ENCODE measurements around the gene RASA2. TPM values are rescaled to one million over a fixed set of nuclear protein-coding genes. Genes with fewer than 3 reads are reported as not detected.
A peak's percentile ranks its signal among the peaks of the same experiment; 100 is the strongest.
"Not testable (repeated sequence)": the region's sequence is repeated elsewhere in the genome, so short reads cannot be mapped to it uniquely, and the experiment has no call there.

RASA2 gene
- total RNA-seq, 1 donor from 2014 or later, result 7.7 TPM

- Histone ChIP-seq H3K27ac (no peak overlapping the region), H3K4me1 (peaks cover 0 to 2% of the 10 kb centered on the region in 2 donors), H3K4me3 (no peak overlapping the region), H3K36me3 (no peaks in the 10 kb centered on the region), H3K9me3 (no peaks in the 10 kb centered on the region), H3K27me3 (no peaks in the 10 kb centered on the region)
- no peak for TF ChIP-seq CTCF (IDR thresholded peaks at IDR 0.05)
- intact Hi-C loops (cut with DNase I), result no loop called here
- DNase-seq (ENCODE audit: low spot score in 2 of 2), result no peak
Measured at GRCh38 chr3:141528800-141529199, 42.0 kb downstream of the RASA2 start.

GRCh38 chr3:141529256-141529655 lies 42.4 kb downstream of the RASA2 start:
- TF ChIP-seq CTCF (IDR thresholded peaks at IDR 0.05), result no peak
- no peak for DNase-seq (ENCODE audit: low spot score in 2 of 2)
- Histone ChIP-seq H3K27ac (no peak overlapping the region), H3K27me3 (no peaks in the 10 kb centered on the region), H3K9me3 (no peaks in the 10 kb centered on the region), H3K36me3 (no peaks in the 10 kb centered on the region), H3K4me3 (no peak overlapping the region), H3K4me1 (peaks cover 0 to 2% of the 10 kb centered on the region in 2 donors)
- intact Hi-C loops (cut with DNase I), result no loop called here

- Histone ChIP-seq H3K27me3 (no peaks in the 10 kb centered on the region), H3K9me3 (no peaks in the 10 kb centered on the region), H3K4me3 (no peak overlapping the region), H3K4me1 (peaks cover 0 to 2% of the 10 kb centered on the region in 2 donors), H3K27ac (peak overlapping the region; percentile 38 to 41), H3K36me3 (no peaks in the 10 kb centered on the region)
- intact Hi-C loops (cut with DNase I), result no loop called here
- TF ChIP-seq CTCF (IDR thresholded peaks at IDR 0.05), result no peak
- no peak for DNase-seq (ENCODE audit: low spot score in 2 of 2)
Measured at GRCh38 chr3:141529717-141530414, 43.0 kb downstream of the RASA2 start.

GRCh38 chr3:141530415-141530768 lies 43.6 kb downstream of the RASA2 start:
- peaks cover 0 to 1% of the 10 kb centered on the region in 2 donors for H3K36me3 ChIP-seq
- H3K27ac ChIP-seq, result peak overlapping the region; percentile 38 to 41
- H3K27me3 ChIP-seq, result no peaks in the 10 kb centered on the region
- DNase-seq (ENCODE audit: low spot score in 2 of 2), result no peak
- H3K9me3 ChIP-seq, result no peaks in the 10 kb centered on the region
- intact Hi-C loops (cut with DNase I), result no loop called here
- no peak for TF ChIP-seq CTCF (IDR thresholded peaks at IDR 0.05)
- H3K4me3 ChIP-seq, result no peak overlapping the region
- H3K4me1 ChIP-seq, result peaks cover 0 to 2% of the 10 kb centered on the region in 2 donors

GRCh38 chr3:141532609-141533008 lies 45.8 kb downstream of the RASA2 start:
- Histone ChIP-seq H3K4me1 (peaks cover 0 to 2% of the 10 kb centered on the region in 2 donors), H3K36me3 (peaks cover 0 to 6% of the 10 kb centered on the region in 2 donors), H3K4me3 (no peak overlapping the region), H3K27ac (no peak overlapping the region), H3K9me3 (no peaks in the 10 kb centered on the region), H3K27me3 (no peaks in the 10 kb centered on the region)
- no peak for DNase-seq (ENCODE audit: low spot score in 2 of 2)
- intact Hi-C loops (cut with DNase I), result no loop called here
- TF ChIP-seq CTCF (IDR thresholded peaks at IDR 0.05), result no peak

GRCh38 chr3:141536017-141536416 lies 49.2 kb downstream of the RASA2 start:
- H3K4me1 ChIP-seq; DNase-seq (ENCODE audit: low spot score in 2 of 2); H3K27me3 ChIP-seq; intact Hi-C loops (cut with DNase I); H3K27ac ChIP-seq; H3K4me3 ChIP-seq; H3K9me3 ChIP-seq; H3K36me3 ChIP-seq: not testable (repeated sequence)

Measured in ascending aorta (tissue), 2 donors.